GM18502 (cell line): ENCODE data around the gene AMMECR1.
A peak's percentile ranks its signal among the peaks of the same experiment; 100 is the strongest.

Source experiments
- ATAC-seq: cut with Tn5 transposase; IDR thresholded peaks from one replicate; pipeline ENCODE4 v1.9.1; 2021; ENCODE audit warnings: mild to moderate bottlenecking; ENCODE audit not compliant: unreplicated experiment, poor library complexity

Gene AMMECR1

DNA sequence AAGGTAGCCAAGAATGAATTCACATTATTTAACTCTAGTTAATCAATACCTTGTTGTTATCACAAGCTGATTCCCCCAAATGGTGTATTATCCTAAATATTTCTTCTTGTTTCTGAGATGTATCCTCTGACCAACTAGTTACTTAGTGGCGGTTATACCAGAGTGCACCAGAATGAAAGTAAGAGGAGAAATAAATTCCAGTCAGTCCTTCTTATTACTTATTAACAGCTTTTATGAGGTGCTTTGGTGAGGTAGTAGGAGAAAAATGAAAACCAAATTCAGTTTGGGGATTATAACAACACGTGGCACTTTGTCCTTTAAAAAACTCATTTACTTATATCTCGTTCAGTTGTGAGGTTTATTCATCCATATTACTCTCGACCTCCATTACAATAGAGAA lies 101.9 kb downstream of the AMMECR1 start:
- ATAC-seq = no peak

DNA sequence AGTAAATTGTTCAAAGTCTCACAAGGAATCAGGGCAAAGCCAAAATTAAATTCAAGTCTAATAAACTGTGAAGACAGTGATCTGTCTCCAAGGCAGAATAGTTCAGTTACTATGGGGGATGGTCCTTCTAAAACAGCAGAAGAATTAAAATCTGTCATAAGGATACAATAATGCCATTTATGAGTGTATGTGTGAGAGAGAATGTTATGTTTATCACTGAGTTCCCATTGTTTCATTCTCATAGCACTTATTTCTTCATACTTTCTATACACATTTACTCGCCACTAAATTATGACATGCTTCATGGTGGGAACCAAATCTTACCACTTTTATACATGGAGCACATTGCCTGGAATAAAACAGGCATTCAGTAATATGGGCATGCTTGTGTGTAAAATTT lies 102.5 kb downstream of the AMMECR1 start:
- no peak for ATAC-seq

GRCh38 chrX:110214684-110215083 lies 103.2 kb downstream of the AMMECR1 start:
- no peak for ATAC-seq

- ATAC-seq = no peak
Measured at GRCh38 chrX:110213183-110213582, 104.7 kb downstream of the AMMECR1 start.

DNA sequence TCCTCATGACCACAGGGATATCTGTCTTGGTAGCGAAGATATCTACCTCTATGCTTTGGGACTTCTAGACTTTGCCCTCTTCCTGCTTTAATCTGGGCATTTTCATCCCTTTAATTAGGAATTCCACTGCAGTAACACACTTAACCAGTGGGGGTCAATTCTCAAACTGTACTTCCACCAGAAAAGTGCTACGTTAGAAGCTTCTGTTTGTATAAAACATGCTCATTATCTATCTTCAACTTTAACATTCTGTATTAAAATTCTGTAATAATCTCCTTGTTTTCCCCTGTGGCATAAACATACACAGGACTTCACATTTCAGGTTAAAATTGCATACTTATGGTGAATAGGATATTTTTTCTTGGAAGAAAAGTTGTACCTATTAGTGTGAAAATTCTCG lies 105.6 kb downstream of the AMMECR1 start:
- no peak for ATAC-seq

DNA sequence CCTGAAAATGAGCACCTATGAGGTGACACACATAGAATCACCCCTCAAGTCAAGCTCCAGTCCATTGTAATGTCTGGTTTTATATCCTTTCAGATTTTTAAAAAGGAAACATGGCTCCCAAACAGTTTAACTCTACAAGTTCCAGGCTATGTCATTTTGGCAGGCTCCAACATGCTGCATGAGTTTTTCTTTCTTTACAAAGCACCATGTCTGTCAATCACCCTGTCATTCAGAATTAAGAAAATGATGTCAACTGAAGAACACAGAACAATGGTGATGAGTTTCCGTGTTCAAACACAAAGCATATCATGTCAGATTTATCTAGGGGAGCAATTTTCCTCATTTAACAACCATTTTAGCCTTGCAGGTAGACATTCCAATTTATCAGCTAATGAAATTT lies 106.5 kb downstream of the AMMECR1 start:
- ATAC-seq = no peak

DNA sequence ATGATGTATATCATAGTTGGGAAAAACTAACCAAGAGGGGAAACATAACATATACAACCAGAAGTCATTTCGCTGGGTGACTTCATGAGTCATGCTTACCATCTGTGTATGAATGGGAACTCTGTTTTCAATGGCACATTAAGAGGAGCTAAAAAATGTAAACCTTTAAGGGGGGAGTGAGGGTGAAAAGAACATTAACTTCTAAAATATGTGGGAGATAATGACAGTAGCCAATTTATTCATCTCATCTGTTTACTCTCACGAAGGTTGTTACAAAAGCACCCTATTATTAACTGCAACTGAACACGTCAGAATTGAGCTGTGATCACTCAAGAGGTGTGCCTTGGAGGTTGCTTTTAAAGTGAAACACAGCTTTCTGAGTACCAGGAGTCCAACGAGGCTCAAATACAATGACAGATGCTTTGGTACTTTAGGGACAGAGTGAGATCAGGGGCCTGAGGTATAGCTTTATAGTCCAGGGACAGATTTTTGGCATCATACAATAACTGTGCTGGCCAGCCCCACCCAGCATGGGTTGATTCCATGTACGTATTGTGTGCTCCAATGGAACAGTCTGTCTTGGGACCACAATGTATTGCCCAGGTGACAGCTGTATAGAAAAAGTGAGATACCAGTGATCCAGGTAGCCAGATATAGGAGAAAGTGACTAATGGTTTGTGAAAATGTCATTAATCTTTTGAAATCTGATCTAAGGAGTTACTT lies 107.3 kb downstream of the AMMECR1 start:
- ATAC-seq = no peak

GRCh38 chrX:110208092-110208491 lies 109.8 kb downstream of the AMMECR1 start:
- no peak for ATAC-seq

DNA sequence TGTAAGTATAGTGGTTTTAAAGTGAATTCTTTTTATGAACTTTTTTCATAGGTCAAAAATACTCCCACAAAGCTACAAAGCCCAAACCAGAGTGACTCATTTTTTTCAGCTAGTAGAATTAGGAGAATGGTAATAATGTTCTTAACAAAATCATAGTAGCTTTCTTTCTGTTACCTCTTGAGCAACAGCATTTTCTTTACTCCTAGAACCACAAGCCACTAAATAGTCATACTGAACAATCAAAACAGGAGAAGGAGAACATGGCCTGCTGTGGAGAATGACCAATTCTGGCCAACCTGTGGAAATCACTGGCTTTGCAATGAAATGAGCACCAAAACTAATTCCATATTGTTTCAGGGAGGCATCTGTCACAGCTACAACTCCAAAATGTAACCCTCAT lies 112.9 kb downstream of the AMMECR1 start:
- ATAC-seq = no peak

- no peak for ATAC-seq
Measured at GRCh38 chrX:110201799-110202198, 116.1 kb downstream of the AMMECR1 start.

- ATAC-seq = no peak
Measured at GRCh38 chrX:110194977-110195376, 122.9 kb downstream of the AMMECR1 start.

GRCh38 chrX:110192516-110192915 lies 125.4 kb downstream of the AMMECR1 start:
- ATAC-seq = no peak

- no peak for ATAC-seq
Measured at GRCh38 chrX:110188701-110189558, 129.0 kb downstream of the AMMECR1 start.

DNA sequence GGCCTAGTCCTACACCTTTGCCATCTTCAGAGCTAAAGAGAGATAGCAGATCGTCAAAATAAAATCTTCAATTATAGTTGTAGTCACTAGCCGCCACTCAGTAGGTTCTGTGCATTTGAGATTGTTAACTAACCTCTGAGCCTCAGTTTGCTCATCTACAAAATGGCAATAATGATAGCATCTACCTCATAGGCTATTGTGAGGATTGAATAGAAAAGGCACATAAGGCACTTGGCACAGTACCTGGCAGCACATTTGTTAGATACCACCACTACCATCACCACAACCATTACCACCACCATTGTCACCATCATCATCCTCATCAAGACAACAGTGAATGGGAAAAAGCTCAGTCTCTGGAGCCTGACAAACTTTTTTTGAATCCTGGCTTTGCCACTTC lies 134.6 kb downstream of the AMMECR1 start:
- ATAC-seq = no peak

- ATAC-seq = no peak
Measured at GRCh38 chrX:110182865-110183264, 135.0 kb downstream of the AMMECR1 start.

GRCh38 chrX:110182362-110182761 lies 135.5 kb downstream of the AMMECR1 start:
- no peak for ATAC-seq

DNA sequence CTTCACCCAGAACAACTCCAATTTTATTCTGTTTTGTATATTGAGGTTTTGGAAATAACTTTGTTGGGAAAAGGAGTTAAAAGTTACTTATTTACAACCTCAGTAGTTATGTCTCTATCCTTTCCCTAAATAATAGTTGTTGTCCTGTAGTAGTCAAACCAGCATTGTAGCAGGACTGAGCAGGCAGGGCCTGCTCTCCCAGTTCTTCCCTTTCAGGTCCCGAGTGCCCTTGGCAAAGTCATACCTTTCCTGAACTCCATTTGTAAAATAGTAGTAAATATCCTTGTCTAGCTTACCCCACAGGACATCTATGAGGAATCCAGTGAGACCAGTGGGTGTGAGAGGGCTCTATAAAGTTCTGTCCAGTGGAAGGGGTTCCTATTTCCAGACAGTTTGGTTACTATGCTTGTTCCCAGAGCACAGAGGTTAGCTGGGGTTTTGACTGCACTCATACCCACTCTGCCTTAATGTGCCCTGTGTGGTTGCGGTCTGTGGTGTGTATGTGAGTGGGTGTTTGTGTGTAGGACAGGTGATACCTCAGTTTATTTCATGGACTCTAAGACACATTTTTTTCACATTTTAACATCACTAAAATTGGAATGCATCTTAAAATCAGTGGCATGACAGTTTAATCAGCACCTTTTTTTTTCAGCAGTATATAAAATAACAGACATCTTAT lies 136.3 kb downstream of the AMMECR1 start:
- no peak for ATAC-seq

GRCh38 chrX:110180928-110181310 lies 137.0 kb downstream of the AMMECR1 start:
- ATAC-seq = peak; percentile 87

GRCh38 chrX:110180176-110180927 lies 137.5 kb downstream of the AMMECR1 start:
- ATAC-seq = peak; percentile 32

DNA sequence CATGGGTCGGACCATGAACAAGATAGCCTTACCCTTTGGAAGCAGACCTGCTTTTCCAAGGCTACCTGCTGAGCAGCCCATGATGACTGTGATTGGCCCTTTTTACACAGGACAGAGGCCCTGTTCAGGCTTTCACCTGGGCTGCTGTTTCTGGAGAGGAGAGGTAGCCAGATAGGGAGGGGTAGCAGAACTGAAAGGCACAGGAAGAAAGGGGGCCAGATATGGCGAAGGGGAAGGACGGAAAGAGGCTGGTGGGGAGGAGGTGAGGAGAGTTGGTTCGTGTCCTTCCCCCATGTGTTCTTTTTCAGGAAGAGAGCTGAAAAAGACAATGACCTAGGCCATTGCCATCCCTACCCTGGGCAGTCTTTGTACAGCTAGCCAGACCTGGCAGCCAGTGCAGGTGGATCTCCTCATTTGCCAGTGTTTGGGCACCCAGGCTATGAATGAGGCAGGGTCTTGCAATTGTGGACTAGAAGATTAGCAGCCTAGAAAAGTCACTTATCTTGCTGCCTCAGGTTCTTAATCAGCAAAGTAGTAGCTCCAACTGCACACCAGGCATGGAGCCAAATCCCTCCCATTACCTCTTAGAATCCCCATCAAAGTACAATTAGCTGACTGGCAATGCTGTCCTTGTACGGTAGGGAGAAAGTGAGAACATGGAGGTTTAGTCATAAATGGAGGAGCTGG lies 139.6 kb downstream of the AMMECR1 start:
- ATAC-seq = no peak
